COR-L47 (cell line): Measurements from ENCODE around the gene SMARCA4.

ENCODE experiments used
- DNase-seq: peaks from one replicate; lab custom pipeline; 2025; lab: John Stamatoyannopoulos, UW

SMARCA4 gene

GRCh38 chr19:10960314-10961072, at the start of gene SMARCA4:
Gene SMARCA4 (plus strand): TSS chr19:10961030. CDS start chr19:10984152, 23,122 bp downstream.
- DNase-seq: peak; percentile 95

GRCh38 chr19:10911579-10912363, 49.1 kb upstream of the SMARCA4 start:
- DNase-seq: no peak

- no peak for DNase-seq
These were observed 48.2 kb upstream of the SMARCA4 start for GRCh38 chr19:10912619-10913018.

GRCh38 chr19:10913716-10914340, 47.0 kb upstream of the SMARCA4 start:
- DNase-seq: no peak

- no peak for DNase-seq
These were observed 45.4 kb upstream of the SMARCA4 start for GRCh38 chr19:10915130-10916091.

- DNase-seq: no peak
These were observed 44.2 kb upstream of the SMARCA4 start for GRCh38 chr19:10916602-10917001.

GRCh38 chr19:10918359-10918758, 42.5 kb upstream of the SMARCA4 start:
- no peak for DNase-seq

GRCh38 chr19:10919352-10920287, 41.2 kb upstream of the SMARCA4 start:
- no peak for DNase-seq

GRCh38 chr19:10920288-10920655, 40.6 kb upstream of the SMARCA4 start:
- no peak for DNase-seq

GRCh38 chr19:10920781-10921180, 40.0 kb upstream of the SMARCA4 start:
- no peak for DNase-seq

GRCh38 chr19:10921199-10921909, 39.5 kb upstream of the SMARCA4 start:
- no peak for DNase-seq

- no peak for DNase-seq
These were observed 38.8 kb upstream of the SMARCA4 start for GRCh38 chr19:10921910-10922637.

- DNase-seq: no peak
These were observed 38.2 kb upstream of the SMARCA4 start for GRCh38 chr19:10922638-10923014.

- DNase-seq: no peak
These were observed 37.3 kb upstream of the SMARCA4 start for GRCh38 chr19:10923260-10924112.

GRCh38 chr19:10924597-10924996, 36.2 kb upstream of the SMARCA4 start:
- DNase-seq: no peak

- no peak for DNase-seq
These were observed 32.9 kb upstream of the SMARCA4 start for GRCh38 chr19:10927730-10928562.
